Stomach smooth muscle (tissue), 2 donors: Measurements from ENCODE around the gene ARHGEF6.
A peak's percentile ranks its signal among the peaks of the same experiment; 100 is the strongest.

Experiments
- H3K27ac ChIP-seq: one replicate; pipeline ENCODE4 v1.7.0; 2013; ENCODE audit warnings: mild to moderate bottlenecking, low read length, inconsistent platforms
- H3K27me3 ChIP-seq, 2 donors: one replicate each; pipeline ENCODE4 v1.7.0; 2013; ENCODE audit warnings: low read length in 2 of 2; ENCODE audit not compliant: insufficient read depth in 2 of 2, control insufficient read depth in 1 of 2
- H3K36me3 ChIP-seq, 2 donors: one replicate each; pipeline ENCODE4 v1.7.0; 2013; ENCODE audit warnings: low read length in 2 of 2; ENCODE audit not compliant: control insufficient read depth in 2 of 2, insufficient read depth in 2 of 2
- H3K4me1 ChIP-seq: one replicate; pipeline ENCODE4 v1.7.0; 2013; ENCODE audit warnings: low read length; ENCODE audit not compliant: control insufficient read depth, insufficient read depth
- H3K4me3 ChIP-seq, 2 donors: one replicate each; pipeline ENCODE4 v1.7.0; 2013; ENCODE audit warnings: low read length in 2 of 2
- H3K9ac ChIP-seq, 2 donors: one replicate each; pipeline ENCODE4 v1.7.0; 2013; ENCODE audit warnings: low read length in 2 of 2, mild to moderate bottlenecking in 1 of 2
- H3K9me3 ChIP-seq, 2 donors: one replicate each; pipeline ENCODE4 v1.7.0; 2013; ENCODE audit warnings: low read length in 2 of 2; ENCODE audit not compliant: control insufficient read depth in 2 of 2
- donor health status: healthy.
- donor health status: Pancreatic carcinoma.

The ARHGEF6 gene

DNA sequence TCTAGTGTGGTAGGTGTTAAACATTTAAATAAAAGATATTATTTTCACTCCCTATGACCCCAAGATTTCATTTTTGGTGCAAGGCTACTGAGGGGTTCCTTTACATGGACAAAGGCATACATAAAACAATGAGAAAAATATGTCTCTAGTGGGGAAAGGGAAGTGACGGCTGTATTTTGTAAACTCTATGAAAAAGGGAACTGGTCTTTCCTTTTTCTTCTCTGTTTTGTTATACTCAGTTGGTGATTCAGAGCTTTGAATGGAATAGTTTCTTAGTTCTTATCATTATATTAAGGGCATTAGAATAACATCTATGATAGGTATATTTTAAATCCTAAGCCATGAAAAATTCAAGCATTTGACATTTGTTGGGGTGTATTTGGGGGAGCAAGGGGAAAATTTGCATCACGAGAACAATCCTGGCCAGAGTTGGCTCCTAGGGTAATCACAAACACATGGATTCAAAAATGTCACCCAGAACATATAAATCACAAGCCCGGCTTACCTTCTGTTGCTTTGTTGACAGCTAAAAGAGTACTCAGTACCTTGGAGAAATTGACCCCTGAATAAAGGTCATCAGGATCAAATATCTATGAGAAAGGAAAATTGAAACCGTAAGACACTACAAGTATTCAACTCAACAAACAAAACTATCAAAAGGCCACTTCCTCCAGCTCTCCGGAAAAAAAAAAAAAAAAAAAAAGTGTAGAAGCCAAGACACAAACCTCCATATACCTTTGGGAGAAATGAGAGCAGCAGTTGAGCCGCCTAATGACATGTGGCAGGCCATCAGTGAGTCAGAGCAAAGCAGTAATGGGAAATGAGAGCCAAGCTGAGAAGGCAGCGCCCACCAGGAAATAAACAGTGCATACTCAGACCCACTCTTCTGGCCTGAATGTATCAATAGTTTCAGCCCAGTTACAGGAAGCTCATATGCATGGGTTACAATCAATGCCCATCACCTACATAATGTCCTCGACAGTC is 33.4 kb downstream of the ARHGEF6 start:
- peaks cover 4% of the 10 kb centered on the region for H3K4me1 ChIP-seq
- H3K4me3 ChIP-seq: no peak overlapping the region
- no peak overlapping the region for H3K9ac ChIP-seq
- H3K27me3 ChIP-seq: peaks cover 0 to 6% of the 10 kb centered on the region in 2 donors
- H3K27ac ChIP-seq: no peak overlapping the region
- H3K36me3 ChIP-seq: peaks cover 0 to 3% of the 10 kb centered on the region in 2 donors
- H3K9me3 ChIP-seq: no peaks in the 10 kb centered on the region

GRCh38 chrX:136745215-136746173 is 35.2 kb downstream of the ARHGEF6 start:
- H3K9ac ChIP-seq: no peak overlapping the region
- no peaks in the 10 kb centered on the region for H3K9me3 ChIP-seq
- H3K4me3 ChIP-seq: no peak overlapping the region
- H3K36me3 ChIP-seq: peaks cover 0 to 3% of the 10 kb centered on the region in 2 donors
- H3K27me3 ChIP-seq: peaks cover 0 to 3% of the 10 kb centered on the region in 2 donors
- H3K4me1 ChIP-seq: peaks cover 4% of the 10 kb centered on the region
- peak overlapping the region; percentile 31 for H3K27ac ChIP-seq

DNA sequence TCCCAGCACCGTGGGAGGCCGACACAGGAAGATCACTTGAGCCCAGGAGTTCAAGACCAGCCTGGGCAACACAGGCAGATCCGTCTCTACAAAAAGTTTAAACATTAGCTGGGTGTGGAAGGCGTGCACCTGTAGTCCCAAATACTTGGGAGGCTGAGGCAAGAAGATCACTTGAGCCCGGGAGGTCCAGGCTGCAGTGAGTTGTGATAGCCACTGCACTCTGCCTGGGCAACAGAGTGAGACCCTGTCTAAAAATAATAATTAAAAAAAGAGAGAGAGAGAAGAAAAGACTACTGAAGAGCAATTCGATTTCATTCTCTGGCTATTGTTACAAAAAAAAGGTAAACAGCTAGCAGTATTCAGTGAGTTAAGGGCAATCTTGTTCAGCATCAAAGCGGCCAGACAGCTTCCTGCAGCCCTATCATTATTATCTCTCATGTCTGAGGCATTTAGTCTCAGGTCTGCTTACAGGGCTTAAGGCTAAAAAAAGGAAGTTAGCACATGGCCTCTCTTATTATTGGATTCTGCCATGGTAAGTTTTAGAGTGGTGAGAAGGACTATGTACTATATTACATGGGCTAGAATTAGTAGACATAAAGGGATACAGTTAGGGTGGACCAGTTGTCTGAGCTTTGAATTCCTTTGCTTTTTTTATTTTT is 37.9 kb downstream of the ARHGEF6 start:
- H3K36me3 ChIP-seq: peaks cover 0 to 3% of the 10 kb centered on the region in 2 donors
- H3K4me1 ChIP-seq: peaks cover 4% of the 10 kb centered on the region
- peaks cover 0 to 4% of the 10 kb centered on the region in 2 donors for H3K27me3 ChIP-seq
- H3K27ac ChIP-seq: no peak overlapping the region
- no peak overlapping the region for H3K9ac ChIP-seq
- no peak overlapping the region for H3K4me3 ChIP-seq
- no peaks in the 10 kb centered on the region for H3K9me3 ChIP-seq

DNA sequence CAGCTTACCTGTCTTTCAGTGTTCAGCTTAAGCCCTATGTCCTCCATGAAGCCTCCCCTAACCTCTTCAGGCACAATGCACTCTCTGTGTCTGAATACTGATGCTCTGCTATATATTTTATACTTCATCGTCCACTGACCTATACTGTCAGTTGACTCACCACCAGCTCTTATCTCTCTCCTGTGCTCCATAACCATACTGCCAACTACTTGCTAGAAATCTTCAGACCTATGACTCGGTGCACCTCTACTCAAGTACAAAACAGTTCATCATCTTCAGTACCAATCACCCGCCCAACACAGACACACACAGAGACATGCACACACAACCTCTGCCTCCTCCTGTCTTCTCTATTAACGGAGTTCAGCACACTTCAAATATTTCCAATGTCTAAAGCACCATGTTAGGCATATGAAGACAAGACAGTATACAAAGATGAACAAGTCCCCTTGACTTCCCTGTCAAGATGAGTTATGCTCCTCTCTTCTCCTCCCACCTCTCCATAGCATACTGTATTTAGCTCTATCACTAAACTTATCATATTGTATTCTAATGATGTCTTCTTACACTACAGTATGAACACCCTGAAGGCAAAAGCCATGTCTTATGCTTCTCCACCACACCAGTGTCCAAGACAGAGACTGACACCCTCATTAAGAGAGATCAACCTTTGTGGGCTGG is 42.5 kb downstream of the ARHGEF6 start:
- Histone ChIP-seq H3K27ac (no peak overlapping the region), H3K4me3 (no peak overlapping the region), H3K36me3 (no peaks in the 10 kb centered on the region), H3K9ac (no peak overlapping the region), H3K27me3 (peaks cover 0 to 7% of the 10 kb centered on the region in 2 donors), H3K4me1 (no peaks in the 10 kb centered on the region), H3K9me3 (no peaks in the 10 kb centered on the region)

- Histone ChIP-seq H3K4me1 (no peaks in the 10 kb centered on the region), H3K27me3 (peaks cover 0 to 7% of the 10 kb centered on the region in 2 donors), H3K9ac (no peak overlapping the region), H3K4me3 (no peak overlapping the region), H3K27ac (no peak overlapping the region), H3K36me3 (no peaks in the 10 kb centered on the region), H3K9me3 (no peaks in the 10 kb centered on the region)
Observed at GRCh38 chrX:136736690-136737089, 44.0 kb downstream of the ARHGEF6 start.

GRCh38 chrX:136735601-136736000 is 45.1 kb downstream of the ARHGEF6 start:
- H3K9me3 ChIP-seq: no peaks in the 10 kb centered on the region
- no peaks in the 10 kb centered on the region for H3K36me3 ChIP-seq
- no peak overlapping the region for H3K9ac ChIP-seq
- H3K27me3 ChIP-seq: peaks cover 0 to 7% of the 10 kb centered on the region in 2 donors
- no peak overlapping the region for H3K27ac ChIP-seq
- H3K4me3 ChIP-seq: no peak overlapping the region
- no peaks in the 10 kb centered on the region for H3K4me1 ChIP-seq

GRCh38 chrX:136733613-136734012 is 47.1 kb downstream of the ARHGEF6 start:
- Histone ChIP-seq H3K27me3 (peaks cover 0 to 4% of the 10 kb centered on the region in 2 donors), H3K27ac (no peak overlapping the region), H3K4me1 (no peaks in the 10 kb centered on the region), H3K36me3 (no peaks in the 10 kb centered on the region), H3K4me3 (no peak overlapping the region), H3K9ac (no peak overlapping the region), H3K9me3 (no peaks in the 10 kb centered on the region)

GRCh38 chrX:136731798-136732197 is 48.9 kb downstream of the ARHGEF6 start:
- Histone ChIP-seq H3K27me3 (peaks cover 0 to 2% of the 10 kb centered on the region in 2 donors), H3K4me3 (no peak overlapping the region), H3K9ac (no peak overlapping the region), H3K36me3 (no peaks in the 10 kb centered on the region), H3K27ac (no peak overlapping the region), H3K4me1 (no peaks in the 10 kb centered on the region), H3K9me3 (no peaks in the 10 kb centered on the region)

GRCh38 chrX:136731207-136731782 is 49.4 kb downstream of the ARHGEF6 start:
- Histone ChIP-seq H3K27ac (no peak overlapping the region), H3K4me3 (no peak overlapping the region), H3K36me3 (no peaks in the 10 kb centered on the region), H3K9me3 (no peaks in the 10 kb centered on the region), H3K27me3 (no peaks in the 10 kb centered on the region), H3K9ac (no peak overlapping the region), H3K4me1 (no peaks in the 10 kb centered on the region)
